ENCODE measurements around the gene LYPD3. TPM values are rescaled to one million over a fixed set of nuclear protein-coding genes. Genes with fewer than 3 reads are reported as not detected.
"Not testable (repeated sequence)": the region's sequence is repeated elsewhere in the genome, so short reads cannot be mapped to it uniquely, and the experiment has no call there.

Gene LYPD3
- polyA plus RNA-seq, 3 donors, result 1.2 to 1.9 (median 1.3) TPM

GRCh38 chr19:43463381-43464133 is 1.9 kb downstream of the LYPD3 start:
- peak; percentile 81 to 93 (median 87) for DNase-seq (ENCODE audit: low read depth in 3 of 3, low spot score in 2 of 3)

DNA sequence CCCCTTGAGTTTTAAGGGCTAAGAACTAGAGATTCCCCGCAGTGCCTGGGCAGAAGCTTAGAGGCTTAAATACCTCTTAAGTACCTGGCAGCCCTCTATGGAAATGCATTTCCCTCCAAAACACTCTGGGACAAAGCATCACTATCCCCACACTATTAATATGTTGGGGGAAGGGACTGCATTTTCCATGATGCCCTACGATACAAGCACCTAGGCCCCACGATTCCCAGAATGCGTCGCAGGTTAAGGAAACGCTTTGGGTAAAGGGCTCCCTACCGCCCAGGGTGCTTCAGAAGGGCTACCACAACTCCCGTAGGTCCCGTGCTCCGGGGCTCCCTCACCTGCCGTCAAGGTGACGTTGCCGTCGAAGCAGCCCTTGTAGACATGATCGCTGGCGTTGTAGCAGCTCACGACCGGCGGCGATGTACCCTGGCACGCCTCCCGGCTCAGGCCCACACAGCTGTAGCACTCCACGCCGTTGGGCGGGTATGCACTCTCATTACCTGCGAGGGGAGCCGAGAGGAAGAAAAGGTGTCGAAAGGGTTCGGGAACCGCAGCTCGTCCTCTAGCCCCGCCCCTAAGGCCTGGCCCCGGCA is 2.5 kb downstream of the LYPD3 start:
- no peak for DNase-seq (ENCODE audit: low read depth in 3 of 3, low spot score in 2 of 3)

DNA sequence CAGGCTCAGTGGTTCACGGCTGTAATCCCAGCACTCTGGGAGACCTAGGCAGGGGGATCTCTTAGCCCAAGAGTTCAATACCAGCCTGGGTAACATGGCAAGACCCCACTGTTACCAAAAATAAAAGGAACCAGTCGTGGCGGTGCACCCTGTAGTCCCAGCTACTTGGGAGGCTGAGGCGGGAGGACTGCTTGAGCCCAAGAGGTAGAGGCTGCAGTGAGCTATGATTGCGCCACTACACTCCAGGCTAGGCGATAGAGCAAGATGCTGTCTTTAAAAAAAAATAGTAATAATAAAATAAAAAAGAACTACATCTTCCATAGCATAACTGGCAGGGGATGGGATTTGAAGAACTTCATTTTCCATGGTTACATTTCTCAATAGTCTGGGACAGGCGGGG is 3.0 kb downstream of the LYPD3 start:
- no peak for DNase-seq (ENCODE audit: low read depth in 3 of 3, low spot score in 2 of 3)

- DNase-seq (ENCODE audit: low read depth in 3 of 3, low spot score in 2 of 3), result no peak
These were observed 4.1 kb downstream of the LYPD3 start for GRCh38 chr19:43461303-43461702.

DNA sequence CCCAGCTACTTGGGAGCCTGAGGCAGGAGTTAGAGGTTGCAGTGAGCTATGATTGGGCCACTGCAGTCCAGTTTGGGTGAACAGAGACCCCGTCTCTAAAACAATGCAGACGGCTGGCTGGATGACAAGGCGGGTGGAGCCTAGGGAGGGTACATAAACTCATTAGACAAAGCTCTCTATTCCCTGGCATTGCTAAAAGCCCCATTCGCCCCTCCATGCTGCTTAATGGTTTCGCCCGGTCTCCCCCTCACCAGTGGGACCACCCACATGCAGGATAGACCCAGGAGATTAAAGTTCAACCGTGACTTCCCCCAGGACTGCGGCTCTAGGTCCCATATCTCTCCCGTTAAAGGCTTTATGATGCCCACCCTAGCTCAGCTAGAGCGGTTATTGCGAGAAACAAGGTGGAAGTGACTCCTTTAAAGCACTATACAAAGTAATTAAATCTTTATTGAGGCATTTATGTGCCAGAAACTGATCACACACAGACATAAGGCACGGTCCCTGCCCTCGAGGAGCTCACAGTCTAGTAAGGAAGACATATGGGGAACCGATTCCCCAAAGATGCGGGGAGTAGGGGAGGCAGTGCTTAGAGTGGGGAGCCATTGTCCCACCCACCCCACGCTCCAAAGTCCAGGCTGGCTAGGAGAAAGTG is 4.9 kb downstream of the LYPD3 start:
- no peak for DNase-seq (ENCODE audit: low read depth in 3 of 3, low spot score in 2 of 3)

DNA sequence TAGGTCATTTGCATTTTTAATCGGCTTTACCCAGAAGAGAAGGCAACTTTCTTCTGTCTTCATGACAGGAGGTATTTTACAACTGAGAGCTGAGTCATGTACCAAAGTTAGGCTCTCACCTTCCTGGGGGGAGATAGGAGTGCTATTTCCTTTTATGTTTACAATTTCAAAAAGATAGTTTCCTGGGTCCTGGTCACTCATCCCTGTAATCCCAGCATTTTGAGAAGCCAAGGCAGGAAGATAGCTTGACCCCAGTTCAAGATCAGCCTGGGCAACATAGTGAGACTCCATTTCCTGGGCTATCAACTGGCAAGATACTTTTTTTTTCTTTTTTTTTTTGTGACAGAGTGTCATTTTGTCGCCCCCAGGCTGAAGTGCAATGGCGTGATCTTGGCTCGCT is 7.6 kb downstream of the LYPD3 start:
- no peak for DNase-seq (ENCODE audit: low read depth in 3 of 3, low spot score in 2 of 3)

DNA sequence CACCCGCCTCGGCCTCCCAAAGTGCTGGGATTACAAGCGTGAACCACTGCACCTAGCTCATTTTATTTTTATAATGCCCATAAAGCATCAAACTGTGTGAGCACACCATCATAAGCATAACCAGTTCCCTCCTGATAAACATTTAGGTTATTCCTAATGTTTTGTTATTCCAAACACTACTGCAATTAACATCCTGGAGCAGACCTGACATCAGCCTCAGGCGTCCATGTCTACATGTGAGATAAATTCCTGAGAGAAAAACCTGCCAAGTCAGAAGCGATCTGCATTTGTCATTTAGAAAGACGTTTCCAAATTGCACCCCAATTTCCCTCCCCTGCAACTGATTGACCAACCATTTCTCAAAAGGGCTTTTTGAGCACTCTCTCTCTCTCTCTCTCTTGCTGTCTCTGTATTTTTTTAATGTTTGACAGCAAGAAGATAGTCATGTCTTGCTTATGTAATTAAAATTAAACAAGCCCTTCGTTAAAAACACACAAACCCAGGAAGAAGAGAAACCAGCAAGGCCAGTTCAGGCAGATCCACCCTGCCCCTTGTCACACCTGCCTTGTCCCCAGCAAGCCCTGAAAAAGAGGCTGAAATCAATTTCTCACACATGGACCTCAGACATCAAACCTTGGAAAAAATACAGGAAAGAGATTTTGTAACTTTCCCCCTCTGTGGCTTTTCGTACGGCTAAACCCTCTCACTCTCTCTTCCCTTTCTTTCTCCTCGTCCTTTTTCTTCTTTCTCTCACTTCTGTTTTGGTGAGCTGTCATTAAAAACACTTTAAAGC is 9.9 kb downstream of the LYPD3 start:
- no peak for DNase-seq (ENCODE audit: low read depth in 3 of 3, low spot score in 2 of 3)

DNA sequence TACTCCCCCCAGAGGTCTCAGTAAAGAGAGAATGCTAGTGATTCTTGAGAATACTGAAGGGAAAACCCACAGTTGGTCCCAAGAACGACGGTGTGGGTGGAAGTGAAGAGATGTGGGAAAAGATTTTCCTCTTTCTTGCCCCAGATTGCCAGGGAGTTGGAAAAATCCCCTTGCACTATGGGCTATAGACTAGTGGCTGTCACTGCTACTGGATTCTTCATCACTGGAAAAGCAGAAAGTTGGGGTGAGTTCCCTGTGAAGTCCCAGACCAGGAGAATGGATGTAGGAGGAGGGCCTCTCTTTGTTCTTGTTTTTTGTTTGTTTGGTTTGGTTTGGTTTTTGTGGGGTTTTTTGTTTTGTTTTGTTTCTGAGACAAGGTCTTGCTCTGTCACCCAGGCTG is 11.4 kb downstream of the LYPD3 start:
- no peak for DNase-seq (ENCODE audit: low read depth in 3 of 3, low spot score in 2 of 3)

DNA sequence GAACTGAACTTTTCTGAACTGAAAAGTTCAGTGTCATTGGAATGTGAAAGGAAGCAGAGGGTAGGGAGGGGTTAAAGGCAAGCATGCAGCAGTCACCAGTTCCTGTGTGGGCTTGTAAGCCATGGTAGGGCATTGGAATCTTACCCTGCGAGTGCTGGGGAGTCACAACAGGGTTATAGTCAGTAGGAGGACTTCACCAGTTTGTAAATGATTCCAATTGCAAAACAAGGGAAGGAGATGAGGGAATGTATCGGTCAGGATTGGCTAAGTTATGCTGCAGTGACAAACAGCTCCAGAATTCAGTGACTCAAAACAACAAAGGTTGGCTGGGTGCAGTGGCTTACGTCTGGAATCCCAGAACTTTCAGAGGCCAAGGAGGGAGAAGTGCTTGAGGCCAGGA is 12.8 kb downstream of the LYPD3 start:
- no peak for DNase-seq (ENCODE audit: low read depth in 3 of 3, low spot score in 2 of 3)

DNA sequence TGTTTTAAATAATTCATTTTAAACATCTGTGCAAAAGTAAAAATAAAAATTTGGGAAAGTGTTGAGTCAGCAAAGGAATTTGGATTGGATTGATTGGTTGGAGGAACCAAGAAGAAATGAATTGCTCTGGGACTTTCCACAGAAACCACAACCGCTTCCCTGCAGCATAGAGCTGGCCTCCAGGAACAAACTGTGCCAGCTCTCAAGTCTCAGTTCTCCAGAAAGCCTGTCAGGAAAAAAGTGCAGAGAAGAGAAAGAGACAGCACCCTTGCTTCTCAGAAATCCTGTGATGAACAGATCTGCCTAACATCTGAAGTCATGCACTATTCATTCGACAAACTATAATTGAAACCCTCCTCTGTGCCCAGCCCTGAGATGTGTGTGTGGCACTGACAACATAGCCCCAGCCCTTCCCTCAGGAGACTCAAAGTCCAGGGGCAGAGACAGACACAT is 14.8 kb downstream of the LYPD3 start:
- no peak for DNase-seq (ENCODE audit: low read depth in 3 of 3, low spot score in 2 of 3)

DNA sequence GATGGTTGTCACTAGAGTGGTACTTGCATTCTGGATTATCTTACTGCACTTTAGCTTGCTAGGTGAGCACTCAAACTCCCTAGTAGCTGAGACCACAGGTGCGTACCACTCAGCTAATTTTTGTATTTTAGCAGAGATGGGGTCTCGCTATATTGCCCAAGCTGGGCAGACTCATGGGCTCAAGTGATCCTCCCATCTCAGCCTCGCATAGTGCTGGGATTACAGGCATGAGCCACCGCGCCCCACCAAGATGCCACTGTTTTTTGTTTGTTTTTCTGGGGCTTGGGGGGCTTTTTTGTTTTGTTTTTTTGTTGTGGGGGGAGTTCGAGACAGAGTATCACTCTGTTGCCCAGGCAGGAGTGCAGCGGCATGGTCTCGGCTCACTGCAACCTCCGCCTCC is 17.8 kb downstream of the LYPD3 start:
- no peak for DNase-seq (ENCODE audit: low read depth in 3 of 3, low spot score in 2 of 3)

GRCh38 chr19:43446746-43447489 is 18.5 kb downstream of the LYPD3 start:
- peak in 1 of 3 donors; percentile 54 for DNase-seq (ENCODE audit: low read depth in 3 of 3, low spot score in 2 of 3)

DNA sequence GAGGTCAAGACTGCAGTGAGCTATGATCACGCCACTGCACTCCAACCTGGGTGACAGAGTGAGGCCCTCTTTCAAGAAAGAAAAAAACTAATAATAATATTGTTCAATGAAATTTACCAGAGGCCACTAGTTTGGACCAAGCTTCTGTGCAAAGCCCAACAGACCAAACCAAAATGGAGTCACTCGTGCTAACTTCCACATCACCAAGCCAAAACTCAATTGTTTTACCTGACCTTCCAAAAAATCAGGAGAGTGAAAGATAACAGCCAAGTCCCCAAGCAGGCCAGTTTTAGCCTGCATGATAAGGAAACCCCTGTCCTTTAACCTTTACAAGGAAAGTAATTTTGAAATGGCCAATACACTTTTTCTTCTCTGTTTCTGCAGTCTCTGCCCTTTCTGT is 20.0 kb downstream of the LYPD3 start:
- no peak for DNase-seq (ENCODE audit: low read depth in 3 of 3, low spot score in 2 of 3)

DNA sequence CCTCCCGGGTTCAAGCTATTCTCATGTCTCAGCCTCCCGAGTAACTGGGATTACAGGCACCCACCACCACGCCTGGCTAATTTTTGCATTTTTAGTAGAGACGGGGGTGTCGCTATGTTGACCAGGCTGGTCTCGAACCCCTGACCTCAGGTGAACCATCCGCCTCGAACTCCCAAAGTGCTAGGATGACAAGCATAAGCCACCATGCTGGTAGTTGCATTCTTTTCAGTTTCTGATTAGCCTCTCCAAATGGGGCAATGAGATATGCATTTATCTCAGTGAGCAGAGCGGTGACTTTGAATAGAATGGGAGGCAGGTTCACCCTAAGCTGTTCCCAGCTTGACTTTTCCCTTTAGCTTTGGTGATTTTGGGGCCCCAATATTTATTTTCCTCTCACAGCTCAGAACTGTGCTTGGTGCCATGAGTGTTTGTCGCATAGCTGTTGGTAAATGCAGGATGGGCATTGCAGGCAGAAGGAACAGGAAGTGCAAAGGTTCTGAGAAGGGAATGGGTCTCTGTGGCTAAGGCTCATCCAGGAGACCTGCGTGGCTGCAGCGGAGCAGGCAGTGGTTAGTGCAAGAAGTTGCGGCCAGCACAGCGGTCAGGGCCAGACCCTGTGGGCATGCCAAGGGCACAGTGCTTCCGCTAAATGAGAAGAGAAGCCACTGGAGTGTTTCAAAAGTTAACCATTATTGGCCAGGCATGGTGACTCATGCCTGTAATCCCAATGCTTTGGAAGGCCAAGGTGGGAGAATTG is 20.7 kb downstream of the LYPD3 start:
- no peak for DNase-seq (ENCODE audit: low read depth in 3 of 3, low spot score in 2 of 3)

DNA sequence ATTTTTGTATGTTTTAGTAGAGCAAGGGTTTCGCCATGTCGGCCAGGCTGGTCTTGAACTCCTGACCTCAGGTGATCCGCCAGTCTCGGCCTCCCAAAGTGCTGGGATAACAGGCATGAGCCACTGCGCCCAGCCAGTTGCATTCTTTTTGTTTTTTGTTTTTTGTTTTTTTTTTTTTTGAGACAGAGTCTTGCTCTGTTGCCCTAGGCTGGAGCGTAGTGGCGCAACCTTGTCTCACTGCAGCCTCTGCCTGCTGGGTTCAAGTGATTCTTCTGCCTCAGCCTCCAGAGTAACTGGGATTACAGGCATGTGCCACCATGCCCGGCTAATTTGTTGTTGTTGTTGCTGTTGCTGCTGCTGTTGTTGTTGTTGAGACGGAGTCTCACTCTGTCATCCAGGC is 21.3 kb downstream of the LYPD3 start:
- DNase-seq (ENCODE audit: low read depth in 3 of 3, low spot score in 2 of 3), result not testable (repeated sequence)

DNA sequence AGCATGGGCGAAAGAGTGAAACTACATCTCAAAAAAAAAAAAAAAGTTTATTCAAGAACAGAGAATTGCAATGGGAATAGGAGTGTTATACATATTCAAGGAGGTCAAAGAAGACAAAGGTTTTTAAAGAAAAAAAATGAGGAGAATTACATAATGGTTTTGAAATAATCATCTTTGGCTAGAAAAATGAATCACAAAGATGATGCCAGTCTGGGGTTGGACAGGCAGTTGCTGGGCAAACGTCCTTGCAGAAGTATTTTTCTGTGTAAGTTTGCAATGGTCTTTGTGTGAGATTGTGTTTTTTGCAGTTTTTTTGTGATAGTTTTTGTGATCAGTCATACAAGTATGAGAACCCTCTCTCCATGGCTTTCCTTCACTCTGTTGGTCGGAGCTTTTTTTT is 23.7 kb downstream of the LYPD3 start:
- no peak for DNase-seq (ENCODE audit: low read depth in 3 of 3, low spot score in 2 of 3)

GRCh38 chr19:43439709-43440063 is 25.7 kb downstream of the LYPD3 start:
- DNase-seq (ENCODE audit: low read depth in 3 of 3, low spot score in 2 of 3), result no peak

- DNase-seq (ENCODE audit: low read depth in 3 of 3, low spot score in 2 of 3), result no peak
These were observed 26.2 kb downstream of the LYPD3 start for GRCh38 chr19:43439032-43439708.
